Fibroblast of the aortic adventitia (primary cell): ENCODE data around the gene NDUFB6. TPM values are rescaled to one million over a fixed set of nuclear protein-coding genes. Genes with fewer than 3 reads are reported as not detected.
"Not testable (repeated sequence)": the region's sequence is repeated elsewhere in the genome, so short reads cannot be mapped to it uniquely, and the experiment has no call there.

Source experiments
- DNase-seq: peaks from one replicate; pipeline ENCODE4 v3.0.0-alpha.2; 2010; ENCODE audit warnings: low read depth
- H3K4me3 ChIP-seq: 2 replicates; pipeline ENCODE4 v1.5.1; 2011; ENCODE audit warnings: low read depth, mild to moderate bottlenecking, control low read depth, low read length, moderate library complexity
- total RNA-seq: library from RNA; depleted of rRNA; stranded (reverse); fragments of >200 nt; gene quantifications from 2 replicates; pipeline ENCODE4 v1.2.3, GENCODE V29; 2012; ENCODE audit warnings: low replicate concordance
- TF ChIP-seq, protein P1 (sequence below): IDR thresholded peaks from 2 replicates; pipeline ENCODE4 v1.5.1; 2011; ENCODE audit warnings: mild to moderate bottlenecking, low read length, control low read depth, inconsistent platforms; ENCODE audit not compliant: insufficient read depth

The NDUFB6 gene
- 39.2 and 63.0 TPM in 2 replicates for total RNA-seq

DNA sequence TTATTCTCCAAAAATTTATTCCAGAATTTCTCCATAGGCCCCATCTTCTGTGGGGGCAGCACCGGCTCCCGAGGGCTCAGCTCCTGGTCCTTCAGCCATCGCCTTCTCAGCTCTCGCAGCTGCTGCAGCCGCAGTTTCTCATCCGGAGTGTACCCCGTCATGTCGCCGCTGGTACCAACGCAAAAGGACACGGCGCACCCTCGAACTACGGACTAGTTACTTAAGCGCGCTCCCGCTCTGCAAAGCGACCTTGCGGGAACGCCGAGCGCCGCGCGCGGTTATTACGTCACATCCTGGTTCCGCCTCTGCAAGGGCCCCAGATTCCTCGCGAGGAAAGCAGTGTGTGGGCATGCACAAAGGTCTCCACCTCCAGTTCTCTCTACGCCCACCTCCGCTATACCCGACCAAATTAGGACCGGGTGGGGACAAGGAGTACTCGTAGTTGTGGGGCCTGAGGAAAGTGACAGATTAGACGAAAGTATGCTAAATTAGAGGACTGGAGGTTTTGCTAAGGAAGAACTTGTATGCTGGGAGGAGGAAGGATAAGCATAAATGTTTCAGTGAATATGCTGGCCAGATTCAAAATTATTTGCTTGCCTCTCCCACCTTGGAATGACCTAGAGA, at the start of gene NDUFB6:
NDUFB6 (minus strand) TSS at position 260 of the 624 bp plus-strand sequence; CDS start at position 161, 99 bp downstream.
- TF ChIP-seq, protein P1, sequence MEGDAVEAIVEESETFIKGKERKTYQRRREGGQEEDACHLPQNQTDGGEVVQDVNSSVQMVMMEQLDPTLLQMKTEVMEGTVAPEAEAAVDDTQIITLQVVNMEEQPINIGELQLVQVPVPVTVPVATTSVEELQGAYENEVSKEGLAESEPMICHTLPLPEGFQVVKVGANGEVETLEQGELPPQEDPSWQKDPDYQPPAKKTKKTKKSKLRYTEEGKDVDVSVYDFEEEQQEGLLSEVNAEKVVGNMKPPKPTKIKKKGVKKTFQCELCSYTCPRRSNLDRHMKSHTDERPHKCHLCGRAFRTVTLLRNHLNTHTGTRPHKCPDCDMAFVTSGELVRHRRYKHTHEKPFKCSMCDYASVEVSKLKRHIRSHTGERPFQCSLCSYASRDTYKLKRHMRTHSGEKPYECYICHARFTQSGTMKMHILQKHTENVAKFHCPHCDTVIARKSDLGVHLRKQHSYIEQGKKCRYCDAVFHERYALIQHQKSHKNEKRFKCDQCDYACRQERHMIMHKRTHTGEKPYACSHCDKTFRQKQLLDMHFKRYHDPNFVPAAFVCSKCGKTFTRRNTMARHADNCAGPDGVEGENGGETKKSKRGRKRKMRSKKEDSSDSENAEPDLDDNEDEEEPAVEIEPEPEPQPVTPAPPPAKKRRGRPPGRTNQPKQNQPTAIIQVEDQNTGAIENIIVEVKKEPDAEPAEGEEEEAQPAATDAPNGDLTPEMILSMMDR: no peak
- peak within 1 kb of the TSS; percentile 100 for H3K4me3 ChIP-seq
- peak; percentile 92 for DNase-seq

DNA sequence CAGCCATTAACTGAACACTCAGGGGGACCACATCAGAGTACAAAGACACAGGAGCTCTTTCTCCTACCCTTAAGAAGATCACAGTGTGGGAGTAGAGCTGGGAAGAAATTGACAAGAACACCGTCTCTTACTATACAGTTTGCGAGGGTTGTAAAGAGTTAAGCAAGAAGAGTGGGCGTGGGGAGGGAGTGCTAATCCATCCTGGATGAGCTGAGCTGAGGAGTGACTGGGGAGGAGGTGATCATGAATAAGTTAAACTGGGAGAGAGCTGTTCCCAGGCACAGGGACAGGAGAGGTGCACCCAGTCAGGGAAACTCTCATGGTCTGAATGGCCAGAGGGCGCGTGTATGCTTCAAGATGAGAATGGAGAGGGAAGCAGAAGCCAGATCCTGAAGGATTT, 45.3 kb upstream of the NDUFB6 start:
- H3K4me3 ChIP-seq: no peak overlapping the region
- DNase-seq: no peak
- TF ChIP-seq, protein P1: no peak

DNA sequence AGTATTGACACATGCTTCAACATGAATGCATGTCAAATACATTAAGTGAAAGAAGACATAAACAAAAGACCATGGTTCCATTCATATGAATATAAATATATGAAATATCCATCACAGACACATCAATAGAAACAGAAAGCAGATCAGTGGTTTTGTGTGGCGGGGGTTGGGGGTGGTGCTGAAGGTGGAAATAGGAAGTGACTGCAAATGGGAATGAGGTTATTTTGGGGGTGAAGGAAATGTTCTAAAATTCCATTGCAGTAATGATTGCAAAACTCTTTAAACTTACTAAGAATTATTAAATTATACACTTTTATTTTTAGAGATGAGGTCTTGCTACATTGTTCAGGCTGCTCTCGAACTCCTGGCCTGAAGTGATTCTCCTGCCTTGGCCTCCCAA, 33.9 kb upstream of the NDUFB6 start:
- no peak for DNase-seq
- no peak overlapping the region for H3K4me3 ChIP-seq
- TF ChIP-seq, protein P1: no peak

DNA sequence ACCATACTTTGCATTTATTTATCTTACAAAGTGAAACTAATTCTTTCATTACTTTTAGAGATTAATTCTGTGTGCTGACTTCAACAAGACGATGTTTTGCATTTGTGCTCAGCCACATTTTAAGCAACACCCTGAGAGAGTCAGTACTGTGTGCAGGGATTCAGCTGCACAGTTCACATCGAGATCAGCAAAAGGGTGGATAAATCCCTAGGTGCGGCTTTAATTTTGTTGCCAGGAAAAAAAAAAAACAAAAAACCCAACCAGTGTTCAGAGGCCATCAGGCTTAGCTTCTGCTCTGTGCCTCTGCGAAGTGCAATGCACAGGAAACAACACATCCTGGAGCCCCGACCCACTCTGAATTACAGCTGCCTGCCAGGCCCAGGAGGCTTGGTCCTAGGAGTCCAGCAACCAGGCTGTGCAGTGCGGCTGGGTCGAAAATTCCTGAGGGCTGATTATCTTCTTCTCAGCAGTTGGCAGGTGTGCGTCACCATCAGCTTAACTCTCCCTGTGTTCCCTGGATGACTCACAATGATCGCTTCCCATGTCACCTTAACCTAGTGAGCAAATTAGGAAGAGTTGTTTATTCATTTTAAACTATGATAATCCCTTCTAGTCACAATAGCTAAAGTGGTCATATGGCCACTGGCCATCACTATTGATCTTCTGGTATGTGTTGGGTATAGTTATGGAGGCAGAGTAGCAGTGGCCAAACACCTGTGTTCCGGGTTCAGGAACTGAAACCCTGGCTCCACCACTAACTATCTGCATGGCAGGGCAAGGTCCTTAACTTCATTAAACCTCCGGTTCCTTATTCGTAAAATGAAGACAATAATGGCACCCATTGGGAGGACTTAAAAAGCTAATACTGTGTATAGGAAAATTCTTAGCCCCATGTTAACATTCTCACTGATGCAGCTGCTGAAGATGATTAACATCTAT, 31.2 kb upstream of the NDUFB6 start:
- no peak overlapping the region for H3K4me3 ChIP-seq
- DNase-seq: no peak
- TF ChIP-seq, protein P1: no peak

DNA sequence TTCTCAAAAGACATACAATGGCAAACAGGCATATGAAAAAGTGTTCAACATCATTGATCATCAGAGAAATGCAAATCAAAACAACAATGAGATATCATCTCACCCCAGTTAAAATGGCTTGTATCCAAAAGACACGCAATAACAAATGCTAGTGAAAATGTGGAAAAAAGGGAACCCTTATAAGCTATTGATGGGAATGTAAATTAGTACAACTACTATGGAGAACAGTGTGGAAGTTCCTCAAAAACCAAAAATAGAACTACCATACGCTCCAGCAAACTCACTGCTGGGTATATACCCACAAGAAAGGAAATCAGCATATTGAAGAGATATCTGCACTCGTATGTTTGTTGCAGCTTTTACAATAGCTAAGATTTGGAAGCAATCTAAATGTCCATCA, 26.1 kb upstream of the NDUFB6 start:
- not testable (repeated sequence) for DNase-seq, H3K4me3 ChIP-seq

DNA sequence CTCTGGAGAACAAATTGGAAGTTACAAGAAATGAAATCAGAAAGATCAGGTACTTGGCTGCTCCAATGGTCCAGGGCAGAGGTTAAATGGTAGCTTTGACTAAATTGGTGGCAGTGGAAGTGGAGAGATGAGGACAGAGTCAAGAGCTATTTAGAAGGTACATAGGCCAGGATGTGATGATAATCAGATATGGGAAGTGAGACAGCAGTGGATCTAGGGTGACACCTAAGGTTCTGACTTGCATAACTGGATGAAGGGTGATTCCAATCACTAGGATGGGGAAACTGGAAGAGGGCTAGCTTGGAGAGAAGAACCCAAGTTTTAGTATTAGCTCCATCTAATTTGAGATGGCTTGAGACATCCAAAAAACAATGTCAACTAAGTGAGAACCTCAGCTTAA, 24.0 kb upstream of the NDUFB6 start:
- no peak for DNase-seq
- TF ChIP-seq, protein P1: no peak
- no peak overlapping the region for H3K4me3 ChIP-seq
